Measurements from ENCODE around the gene RIPK4. TPM values are rescaled to one million over a fixed set of nuclear protein-coding genes. Genes with fewer than 3 reads are reported as not detected.
A peak's percentile ranks its signal among the peaks of the same experiment; 100 is the strongest.

The RIPK4 gene
- total and polyA plus RNA-seq, 2 of the 13 experiments (the other 11 are each of a cell fraction or from before 2014, with no cell fraction given) = 3.1 to 4.9 TPM

DNA sequence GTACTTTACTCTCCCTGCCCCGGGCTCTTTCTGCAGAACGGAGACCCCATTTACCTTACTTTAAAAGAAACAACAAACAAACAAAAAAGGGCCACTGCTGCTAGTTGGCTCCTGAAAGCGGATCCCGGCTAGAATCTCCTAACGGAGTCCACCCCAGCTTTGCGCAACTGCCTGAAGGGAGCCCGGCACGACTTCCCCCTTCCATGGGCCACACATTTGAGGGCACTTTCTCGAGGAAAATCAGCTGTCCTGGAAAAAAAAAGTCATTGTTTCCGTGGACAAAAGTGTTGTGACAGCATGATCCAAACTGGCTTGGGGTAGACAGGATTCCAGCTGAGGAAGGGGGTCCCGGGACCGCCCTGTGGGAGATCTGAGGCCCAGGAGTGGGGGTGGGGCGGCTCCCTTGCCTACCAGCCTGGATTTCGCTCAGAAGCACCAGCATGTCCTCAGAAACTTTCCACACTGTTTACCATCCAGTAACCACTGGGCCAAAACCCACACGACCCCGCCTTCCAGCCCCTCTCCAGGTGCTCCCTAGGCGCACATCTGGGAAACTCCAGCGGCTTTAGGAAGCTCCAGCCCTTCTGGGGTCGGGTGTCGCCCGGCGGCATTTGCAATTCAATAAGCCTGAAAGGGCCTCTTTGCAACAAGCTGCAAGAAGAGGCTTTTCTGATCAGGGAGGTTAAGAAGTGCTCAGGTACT lies 4.8 kb downstream of the RIPK4 start:
- H3K4me3 ChIP-seq (replicated peaks in 1 of 3; ENCODE audit: insufficient read depth in 1 of 3, low read depth in 2 of 3, low read length in 3 of 3) = peak overlapping the region; percentile 45 to 62 (median 46)
- peak overlapping the region; percentile 85 for H3K4me2 ChIP-seq (ENCODE audit: low read depth, low read length)
- peaks cover 86% of the 10 kb centered on the region for H3K79me2 ChIP-seq (ENCODE audit: insufficient read depth, low read length)
- CTCF ChIA-PET (ENCODE audit: low intra/inter-chr PET ratio, low total read pairs) = no interaction called here
- BruUV-seq (replicated peaks) = no TSS peak
- H3K36me3 ChIP-seq (replicated peaks in 1 of 2; ENCODE audit: control insufficient read depth in 1 of 2, insufficient read depth in 2 of 2, low read length in 2 of 2) = no peaks in the 10 kb centered on the region; a peak in 1 of 5 replicates
- POLR2A ChIA-PET = interaction anchor here (0.8 to 2.6 kb wide), 5 partner anchors 11 to 83 kb away, joined by 3 to 14 read pairs (median 4); no protein-coding TSS in a partner anchor
- no peaks in the 10 kb centered on the region; a peak in 1 of 5 replicates for H3K27me3 ChIP-seq (ENCODE audit: control insufficient read depth in 1 of 2, insufficient read depth in 2 of 2, low read length in 2 of 2)
- H3K9me3 ChIP-seq (ENCODE audit: low read length) = no peaks in the 10 kb centered on the region
- H4K20me1 ChIP-seq (ENCODE audit: insufficient read depth, low read length) = peaks cover 83% of the 10 kb centered on the region
- H2AFZ ChIP-seq (ENCODE audit: low read length) = no peak overlapping the region
- H3K4me1 ChIP-seq (ENCODE audit: insufficient read depth, low read length) = peaks cover 75% of the 10 kb centered on the region
- DNase-seq (ENCODE audit: low spot score) = no peak
- peak; percentile 1; the same call in 1 of the 3 replicates for ATAC-seq
- no peak for FAIRE-seq
- peak overlapping the region; percentile 51 for H3K9ac ChIP-seq (ENCODE audit: insufficient read depth, low read depth, low read length)
- intact Hi-C loops (cut with micrococcal nuclease; ENCODE audit: unreplicated experiment) (no loop called here), in situ Hi-C loops (cut with HindIII; ENCODE audit: extremely low pct_ligation_motif_present, low pct_unique_long_range_greater_than_20kb) (no loop called here)
- H3K27ac ChIP-seq (ENCODE audit: extremely low read length, insufficient read depth, low read length) = peak overlapping the region; percentile 7
- WGBS (ENCODE audit: low lambda C conversion rate) = 12% methylated on average over 17 of the region's 22 CpGs
- TF ChIP-seq, protein P1, sequence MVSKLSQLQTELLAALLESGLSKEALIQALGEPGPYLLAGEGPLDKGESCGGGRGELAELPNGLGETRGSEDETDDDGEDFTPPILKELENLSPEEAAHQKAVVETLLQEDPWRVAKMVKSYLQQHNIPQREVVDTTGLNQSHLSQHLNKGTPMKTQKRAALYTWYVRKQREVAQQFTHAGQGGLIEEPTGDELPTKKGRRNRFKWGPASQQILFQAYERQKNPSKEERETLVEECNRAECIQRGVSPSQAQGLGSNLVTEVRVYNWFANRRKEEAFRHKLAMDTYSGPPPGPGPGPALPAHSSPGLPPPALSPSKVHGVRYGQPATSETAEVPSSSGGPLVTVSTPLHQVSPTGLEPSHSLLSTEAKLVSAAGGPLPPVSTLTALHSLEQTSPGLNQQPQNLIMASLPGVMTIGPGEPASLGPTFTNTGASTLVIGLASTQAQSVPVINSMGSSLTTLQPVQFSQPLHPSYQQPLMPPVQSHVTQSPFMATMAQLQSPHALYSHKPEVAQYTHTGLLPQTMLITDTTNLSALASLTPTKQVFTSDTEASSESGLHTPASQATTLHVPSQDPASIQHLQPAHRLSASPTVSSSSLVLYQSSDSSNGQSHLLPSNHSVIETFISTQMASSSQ (IDR thresholded peaks at IDR 0.05; ENCODE audit: low read depth) = no peak
- TF ChIP-seq, protein P1 (CRISPR knock-in tag; IDR thresholded peaks at IDR 0.05; ENCODE audit: borderline replicate concordance) = 0 out of 2 replicates have a peak, but pooled peaks have one; percentile 31
- TF ChIP-seq ZNF263 (CRISPR knock-in tag; IDR thresholded peaks at IDR 0.05) (peak; percentile 84; the same call in 1 of the 2 replicates), ZNF501 (CRISPR knock-in tag; IDR thresholded peaks at IDR 0.05) (peak; percentile 31; the same call in 1 of the 2 replicates), CEBPG (CRISPR knock-in tag; IDR thresholded peaks at IDR 0.05) (peak; percentile 64), ZFY (CRISPR knock-in tag; IDR thresholded peaks at IDR 0.05) (peak; percentile 27), ZEB1 (IDR thresholded peaks at IDR 0.05; ENCODE audit: insufficient replicate concordance, low read depth) (peak; percentile 47), KDM5A (IDR thresholded peaks at IDR 0.05; ENCODE audit: borderline replicate concordance, low read length) (no peak)
- TF ChIP-seq, protein P2, sequence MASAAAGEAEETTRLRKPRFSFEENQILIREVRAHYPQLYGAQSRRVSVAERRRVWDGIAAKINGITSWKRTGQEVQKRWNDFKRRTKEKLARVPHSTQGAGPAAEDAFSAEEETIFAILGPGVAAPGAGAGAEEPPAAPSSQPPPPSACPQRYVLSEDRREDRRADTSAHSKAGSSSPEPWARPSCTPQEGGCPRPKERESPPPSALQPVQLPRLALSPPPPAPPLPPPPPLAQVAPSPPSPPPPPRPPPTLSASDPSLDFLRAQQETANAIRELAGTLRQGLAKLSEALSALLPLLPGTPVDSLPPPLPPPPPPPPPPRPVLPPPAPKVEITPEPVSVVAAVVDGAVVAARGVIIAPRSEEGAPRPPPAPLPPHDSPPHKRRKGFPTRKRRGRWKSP (CRISPR knock-in tag; IDR thresholded peaks at IDR 0.05) = no peak
- TF ChIP-seq, protein P3, sequence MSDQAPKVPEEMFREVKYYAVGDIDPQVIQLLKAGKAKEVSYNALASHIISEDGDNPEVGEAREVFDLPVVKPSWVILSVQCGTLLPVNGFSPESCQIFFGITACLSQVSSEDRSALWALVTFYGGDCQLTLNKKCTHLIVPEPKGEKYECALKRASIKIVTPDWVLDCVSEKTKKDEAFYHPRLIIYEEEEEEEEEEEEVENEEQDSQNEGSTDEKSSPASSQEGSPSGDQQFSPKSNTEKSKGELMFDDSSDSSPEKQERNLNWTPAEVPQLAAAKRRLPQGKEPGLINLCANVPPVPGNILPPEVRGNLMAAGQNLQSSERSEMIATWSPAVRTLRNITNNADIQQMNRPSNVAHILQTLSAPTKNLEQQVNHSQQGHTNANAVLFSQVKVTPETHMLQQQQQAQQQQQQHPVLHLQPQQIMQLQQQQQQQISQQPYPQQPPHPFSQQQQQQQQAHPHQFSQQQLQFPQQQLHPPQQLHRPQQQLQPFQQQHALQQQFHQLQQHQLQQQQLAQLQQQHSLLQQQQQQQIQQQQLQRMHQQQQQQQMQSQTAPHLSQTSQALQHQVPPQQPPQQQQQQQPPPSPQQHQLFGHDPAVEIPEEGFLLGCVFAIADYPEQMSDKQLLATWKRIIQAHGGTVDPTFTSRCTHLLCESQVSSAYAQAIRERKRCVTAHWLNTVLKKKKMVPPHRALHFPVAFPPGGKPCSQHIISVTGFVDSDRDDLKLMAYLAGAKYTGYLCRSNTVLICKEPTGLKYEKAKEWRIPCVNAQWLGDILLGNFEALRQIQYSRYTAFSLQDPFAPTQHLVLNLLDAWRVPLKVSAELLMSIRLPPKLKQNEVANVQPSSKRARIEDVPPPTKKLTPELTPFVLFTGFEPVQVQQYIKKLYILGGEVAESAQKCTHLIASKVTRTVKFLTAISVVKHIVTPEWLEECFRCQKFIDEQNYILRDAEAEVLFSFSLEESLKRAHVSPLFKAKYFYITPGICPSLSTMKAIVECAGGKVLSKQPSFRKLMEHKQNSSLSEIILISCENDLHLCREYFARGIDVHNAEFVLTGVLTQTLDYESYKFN (CRISPR knock-in tag; conservative IDR thresholded peaks at IDR 0.05) = 0 out of 2 replicates have a peak, but pooled peaks have one; percentile 1
